T-cell (primary cell): Measurements from ENCODE around the gene PPIL4. TPM values are rescaled to one million over a fixed set of nuclear protein-coding genes. Genes with fewer than 3 reads are reported as not detected.
A peak's percentile ranks its signal among the peaks of the same experiment; 100 is the strongest.
"Not testable (repeated sequence)": the region's sequence is repeated elsewhere in the genome, so short reads cannot be mapped to it uniquely, and the experiment has no call there.

Source experiments
- ATAC-seq, 4 experiments: fragments of 200-7000 bp in 3 of 4; fragments of 150-1000 bp in 1 of 4; cut with Tn5 transposase; replicated peaks in 1 of 4; 1 replicate in 3 of 4; 2 replicates in 1 of 4; pipeline ENCODE4 v1.10.0; 2021; ENCODE audit warnings: moderate library complexity in 3 of 4, mild to moderate bottlenecking in 2 of 4, moderate number of reproducible peaks in 1 of 4
- CTCF ChIA-PET, 2 donors: fragments of 300-600 bp; sonication (Branson Sonifier 250); formaldehyde crosslinking; loops; one replicate each; lab custom pipeline; 2022; ENCODE audit warnings: antibody characterized with exemption in 2 of 2; lab: Charles Lee
- POLR2A ChIA-PET, 2 donors: fragments of 300-600 bp; sonication (Branson Sonifier 250); formaldehyde crosslinking; loops; one replicate each; lab custom pipeline; 2022; ENCODE audit warnings: antibody characterized with exemption in 2 of 2; lab: Charles Lee
- DNase-seq, 35 experiments: peaks; one replicate each; pipeline versions ENCODE4 v3.0.0 to v3.0.0-alpha.2; 2013 to 2023
- H3K27ac ChIP-seq: one replicate; pipeline ENCODE4 v1.5.1; 2013; ENCODE audit warnings: low read length
- H3K27me3 ChIP-seq, 2 experiments: replicated peaks in 1 of 2; 1 replicate in 1 of 2; 2 replicates in 1 of 2; pipeline versions ENCODE4 v1.6.1 to v1.7.0; 2013; ENCODE audit warnings: low read length in 1 of 2, mixed read lengths in 1 of 2; ENCODE audit not compliant: control insufficient read depth in 2 of 2, insufficient read depth in 2 of 2; ENCODE audit errors: extremely low read depth in 1 of 2
- H3K36me3 ChIP-seq, 2 donors: 1 replicate in 1 of 2; 2 replicates in 1 of 2; pipeline versions ENCODE4 v1.6.1 to v1.7.0; 2013; ENCODE audit warnings: low read length in 1 of 2; ENCODE audit not compliant: control insufficient read depth in 2 of 2, insufficient read depth in 1 of 2; ENCODE audit errors: extremely low read depth in 1 of 2
- H3K4me1 ChIP-seq, 2 experiments: 1 replicate in 1 of 2; 2 replicates in 1 of 2; pipeline versions ENCODE4 v1.6.1 to v1.7.0; 2013; ENCODE audit warnings: low read length in 2 of 2, mixed read lengths in 1 of 2; ENCODE audit not compliant: insufficient read depth in 2 of 2, control insufficient read depth in 1 of 2; ENCODE audit errors: extremely low read depth in 1 of 2
- H3K4me3 ChIP-seq, 2 donors: 1 replicate in 1 of 2; 2 replicates in 1 of 2; pipeline versions ENCODE4 v1.5.1 to v1.7.0; 2013; ENCODE audit warnings: mild to moderate bottlenecking in 2 of 2, low read length in 1 of 2, moderate library complexity in 1 of 2; ENCODE audit not compliant: control insufficient read depth in 1 of 2; ENCODE audit errors: extremely low read depth in 1 of 2
- H3K9me3 ChIP-seq: 2 replicates; pipeline ENCODE4 v1.7.0; 2013
- H3K27ac Mint-ChIP-seq, 2 donors: one replicate each; pipeline ENCODE4 v1.8.0; 2020 to 2021; ENCODE audit warnings: mild to moderate bottlenecking in 2 of 2, mixed read lengths in 2 of 2
- H3K27me3 Mint-ChIP-seq, 2 donors: one replicate each; pipeline ENCODE4 v1.8.0; 2021 to 2022; ENCODE audit warnings: mixed read lengths in 2 of 2
- H3K36me3 Mint-ChIP-seq: one replicate; pipeline ENCODE4 v1.8.0; 2021; ENCODE audit warnings: mixed read lengths
- H3K4me1 Mint-ChIP-seq, 3 donors: one replicate each; pipeline ENCODE4 v1.8.0; 2020 to 2022; ENCODE audit warnings: mixed read lengths in 3 of 3, mild to moderate bottlenecking in 1 of 3
- H3K4me3 Mint-ChIP-seq, 3 donors: one replicate each; pipeline ENCODE4 v1.8.0; 2020 to 2022; ENCODE audit warnings: mild to moderate bottlenecking in 3 of 3, mixed read lengths in 3 of 3, moderate library complexity in 3 of 3
- H3K9me3 Mint-ChIP-seq, 3 donors: one replicate each; pipeline ENCODE4 v1.8.0; 2020 to 2022; ENCODE audit warnings: mixed read lengths in 3 of 3
- WGBS: methylation state at CpG from one replicate; pipeline ENCODE4 v1.1.5; 2013; ENCODE audit warnings: missing lambda C conversion rate; ENCODE audit not compliant: insufficient coverage; 5-methylcytosine and 5-hydroxymethylcytosine counted together
- total RNA-seq, 35 experiments: library from RNA in 6 of 35; stranded (reverse) in 6 of 35; fragments of 120-200 nt in 1 of 35; gene quantifications; one replicate each; pipeline versions ENCODE4 v1.2.1 to v1.2.4 and lab custom pipeline; 2013 to 2026

PPIL4 gene
- total RNA-seq, 5 donors from 2014 or later (not counting 1 experiment from before 2014, with no cell fraction given), result 25.2 to 32.1 (median 26.6) TPM

GRCh38 chr6:149467265-149467664, 78.6 kb downstream of the PPIL4 start:
- POLR2A ChIA-PET, result interaction anchor here in 1 of 2 donors (0.9 kb wide), 1 partner anchor 41 kb away, joined by 4 read pairs; no protein-coding TSS in a partner anchor
- Histone ChIP-seq H3K4me3 (no peak overlapping the region), H3K27me3 (no peaks in the 10 kb centered on the region), H3K27ac (no peak overlapping the region), H3K4me1 (peaks cover 0 to 49% of the 10 kb centered on the region in 2 experiments), H3K9me3 (no peaks in the 10 kb centered on the region), H3K36me3 (peaks cover 2 to 47% of the 10 kb centered on the region in 2 donors)
- H3K36me3 Mint-ChIP-seq, result peaks cover 43% of the 10 kb centered on the region
- no peaks in the 10 kb centered on the region for H3K27me3 Mint-ChIP-seq
- CTCF ChIA-PET, result interaction anchor here in 1 of 2 donors (0.9 kb wide), 1 partner anchor 17 kb away, joined by 3 read pairs; the partner anchor contains the start of gene ZC3H12D
- no peak for ATAC-seq
- 84% methylated on average over 3 of the region's 4 CpGs for WGBS
- H3K4me1 Mint-ChIP-seq, result peaks cover 20 to 84% (median 62%) of the 10 kb centered on the region in 3 donors
- no peak overlapping the region for H3K4me3 Mint-ChIP-seq
- H3K9me3 Mint-ChIP-seq, result no peaks in the 10 kb centered on the region
- DNase-seq, result no peak
- no peak overlapping the region for H3K27ac Mint-ChIP-seq

DNA sequence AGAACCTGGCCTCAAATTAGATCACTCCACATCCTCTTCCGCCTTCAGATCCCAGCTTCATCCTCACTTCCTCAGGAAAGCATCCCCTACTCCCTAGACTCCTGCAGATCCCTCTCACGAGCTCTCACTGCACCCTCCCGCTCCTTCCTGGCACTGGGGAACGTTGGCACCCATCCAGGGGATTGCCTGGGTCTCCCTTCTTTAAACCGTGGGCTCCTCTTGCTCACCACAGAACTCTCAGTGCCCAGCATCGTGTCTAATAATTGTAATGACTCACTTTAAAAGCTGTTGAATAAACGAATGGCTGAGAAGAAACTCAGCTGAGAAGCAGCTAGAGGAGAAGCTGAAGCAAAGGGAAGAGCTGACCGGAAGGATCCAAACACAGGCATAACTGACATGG, 81.4 kb downstream of the PPIL4 start:
- Histone ChIP-seq H3K9me3 (no peaks in the 10 kb centered on the region), H3K4me3 (no peak overlapping the region), H3K27me3 (no peaks in the 10 kb centered on the region), H3K27ac (no peak overlapping the region), H3K36me3 (peaks cover 2 to 44% of the 10 kb centered on the region in 2 donors), H3K4me1 (peaks cover 0 to 31% of the 10 kb centered on the region in 2 experiments)
- ChIA-PET CTCF (interaction anchor here (0.6 to 0.9 kb wide), 3 partner anchors 52 to 439 kb away, joined by 3 to 5 read pairs (median 5); no protein-coding TSS in a partner anchor), POLR2A (interaction anchor here in 1 of 2 donors (0.6 to 1.2 kb wide), 3 partner anchors 10 to 131 kb away, joined by 3 read pairs; no protein-coding TSS in a partner anchor)
- 66% methylated on average over 6 of the region's 8 CpGs for WGBS
- Mint-ChIP-seq H3K4me3 (no peak overlapping the region), H3K27ac (no peak overlapping the region), H3K9me3 (no peaks in the 10 kb centered on the region), H3K36me3 (peaks cover 52% of the 10 kb centered on the region), H3K4me1 (peaks cover 15 to 61% (median 42%) of the 10 kb centered on the region in 3 donors), H3K27me3 (no peaks in the 10 kb centered on the region)
- ATAC-seq, result no peak
- no peak for DNase-seq

DNA sequence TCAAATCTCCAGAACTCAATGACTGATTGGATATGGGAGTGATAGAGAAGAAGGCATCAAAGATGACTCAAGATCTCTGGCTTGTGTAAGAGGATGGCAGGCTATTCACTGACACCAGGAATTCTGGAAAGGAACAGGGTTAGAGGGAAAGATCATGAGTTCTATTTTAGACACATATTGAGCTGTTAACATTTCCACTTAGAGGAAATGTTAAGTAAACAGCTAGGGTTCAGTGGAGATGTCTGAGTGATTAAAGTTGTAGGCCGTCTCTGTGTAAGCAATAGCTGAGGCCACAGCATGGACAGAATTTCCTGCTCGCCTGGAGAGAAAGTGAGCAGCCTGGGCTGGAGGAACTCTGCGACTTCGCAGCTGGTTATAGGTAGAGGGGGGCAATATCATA, 82.1 kb downstream of the PPIL4 start:
- no peaks in the 10 kb centered on the region for H3K27me3 Mint-ChIP-seq
- H3K4me3 Mint-ChIP-seq, result peak overlapping the region in 1 of 3 donors; percentile 4
- Histone ChIP-seq H3K27me3 (no peaks in the 10 kb centered on the region), H3K36me3 (peaks cover 2 to 46% of the 10 kb centered on the region in 2 donors), H3K27ac (no peak overlapping the region), H3K9me3 (no peaks in the 10 kb centered on the region), H3K4me3 (no peak overlapping the region), H3K4me1 (peaks cover 0 to 28% of the 10 kb centered on the region in 2 experiments)
- no peaks in the 10 kb centered on the region for H3K9me3 Mint-ChIP-seq
- 89% methylated on average over 4 of the region's 4 CpGs for whole genome bisulfite sequencing
- peaks cover 15 to 61% (median 40%) of the 10 kb centered on the region in 3 donors for H3K4me1 Mint-ChIP-seq
- ATAC-seq (no peak), DNase-seq (no peak)
- ChIA-PET CTCF (interaction anchor here (0.6 to 0.9 kb wide), 3 partner anchors 53 to 438 kb away, joined by 3 to 5 read pairs (median 5); no protein-coding TSS in a partner anchor), POLR2A (interaction anchor here in 1 of 2 donors (0.5 to 0.9 kb wide), 3 partner anchors 9 to 40 kb away, joined by 3 to 13 read pairs (median 3); no protein-coding TSS in a partner anchor)
- H3K36me3 Mint-ChIP-seq, result peaks cover 58% of the 10 kb centered on the region
- H3K27ac Mint-ChIP-seq, result no peak overlapping the region

- H3K4me1 Mint-ChIP-seq, result peaks cover 7 to 52% (median 33%) of the 10 kb centered on the region in 3 donors
- DNase-seq, H3K27me3 Mint-ChIP-seq, H3K27ac Mint-ChIP-seq, H3K4me3 Mint-ChIP-seq, H3K4me3 ChIP-seq, ATAC-seq, H3K9me3 ChIP-seq, H3K9me3 Mint-ChIP-seq, CTCF ChIA-PET, H3K27ac ChIP-seq, H3K27me3 ChIP-seq: not testable (repeated sequence)
- POLR2A ChIA-PET, result interaction anchor here in 1 of 2 donors (1.0 kb wide), 1 partner anchor 20 kb away, joined by 3 read pairs; no protein-coding TSS in a partner anchor
- WGBS, result 100% methylated on average over 5 of the region's 7 CpGs
- Histone ChIP-seq H3K4me1 (peaks cover 0 to 18% of the 10 kb centered on the region in 2 experiments), H3K36me3 (peaks cover 2 to 51% of the 10 kb centered on the region in 2 donors)
- H3K36me3 Mint-ChIP-seq, result peaks cover 62% of the 10 kb centered on the region
Observed at GRCh38 chr6:149462712-149463111, 83.1 kb downstream of the PPIL4 start.

GRCh38 chr6:149461670-149462069, 84.2 kb downstream of the PPIL4 start:
- Histone ChIP-seq H3K27me3 (no peaks in the 10 kb centered on the region), H3K27ac (no peak overlapping the region), H3K9me3 (no peaks in the 10 kb centered on the region), H3K4me1 (peaks cover 0 to 10% of the 10 kb centered on the region in 2 experiments), H3K4me3 (no peak overlapping the region), H3K36me3 (peaks cover 2 to 62% of the 10 kb centered on the region in 2 donors)
- Mint-ChIP-seq H3K27me3 (no peaks in the 10 kb centered on the region), H3K36me3 (peaks cover 71% of the 10 kb centered on the region), H3K27ac (no peak overlapping the region), H3K4me3 (no peak overlapping the region), H3K4me1 (peaks cover 7 to 45% (median 29%) of the 10 kb centered on the region in 3 donors), H3K9me3 (no peaks in the 10 kb centered on the region)
- DNase-seq (no peak), ATAC-seq (no peak)
- ChIA-PET CTCF (no interaction called here), POLR2A (interaction anchor here in 1 of 2 donors (0.7 kb wide), 1 partner anchor 133 kb away, joined by 3 read pairs; no protein-coding TSS in a partner anchor)
- 100% methylated on average over 1 of the region's 5 CpGs for WGBS

DNA sequence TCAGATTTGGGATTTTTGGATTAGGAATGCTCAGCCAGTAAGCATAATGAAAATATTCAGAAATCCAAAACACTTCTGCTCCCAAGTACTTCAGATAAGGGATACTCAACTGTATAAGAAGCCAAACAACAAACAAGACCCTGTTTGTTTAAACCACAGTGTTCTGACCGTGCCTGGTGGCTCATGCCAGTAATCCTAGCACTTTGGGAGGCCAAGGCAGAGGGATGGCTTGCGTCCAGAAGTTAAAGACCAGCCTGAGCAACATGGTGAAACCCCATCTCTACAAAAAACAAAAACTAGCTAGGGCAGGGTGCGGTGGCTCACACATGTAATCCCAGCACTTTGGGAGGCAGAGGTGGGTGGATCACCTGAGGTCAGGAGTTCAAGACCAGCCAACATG, 85.6 kb downstream of the PPIL4 start:
- not testable (repeated sequence) for H3K27ac ChIP-seq, H3K27me3 ChIP-seq, H3K4me3 ChIP-seq, H3K4me1 ChIP-seq, H3K9me3 Mint-ChIP-seq, H3K27ac Mint-ChIP-seq, ATAC-seq, H3K27me3 Mint-ChIP-seq, H3K9me3 ChIP-seq, DNase-seq, H3K4me3 Mint-ChIP-seq
- ChIA-PET CTCF (interaction anchor here in 1 of 2 donors (1.0 to 1.4 kb wide), 2 partner anchors 28 to 57 kb away, joined by 3 to 4 read pairs; no protein-coding TSS in a partner anchor), POLR2A (interaction anchor here in 1 of 2 donors (0.5 kb wide), 1 partner anchor 29 kb away, joined by 7 read pairs; no protein-coding TSS in a partner anchor)
- WGBS, result 100% methylated on average over 1 of the region's 3 CpGs
- Mint-ChIP-seq H3K36me3 (peaks cover 74% of the 10 kb centered on the region), H3K4me1 (peaks cover 7 to 34% (median 21%) of the 10 kb centered on the region in 3 donors)
- peaks cover 2 to 68% of the 10 kb centered on the region in 2 donors for H3K36me3 ChIP-seq
